Heart right ventricle (tissue), 16 donors: ENCODE results near the gene MORN3. TPM values are rescaled to one million over a fixed set of nuclear protein-coding genes. Genes with fewer than 3 reads are reported as not detected.
A peak's percentile ranks its signal among the peaks of the same experiment; 100 is the strongest.
"Not testable (repeated sequence)": the region's sequence is repeated elsewhere in the genome, so short reads cannot be mapped to it uniquely, and the experiment has no call there.

ENCODE experiments used
- ATAC-seq, 8 donors: fragments of 200-7000 bp; cut with Tn5 transposase; one replicate each; pipeline ENCODE4 v1.9.1; 2020; ENCODE audit warnings: mild to moderate bottlenecking in 8 of 8, moderate library complexity in 8 of 8, moderate number of reproducible peaks in 1 of 8
- DNase-seq, 2 donors: peaks; one replicate each; pipeline ENCODE4 v3.0.0-alpha.2; 2020
- H3K27ac ChIP-seq, 10 donors: fragments of 200-600 bp; sonication (generic) in 2 of 10; one replicate each; pipeline versions ENCODE4 v1.5.0 to v1.8.0; 2020 to 2022; ENCODE audit warnings: mild to moderate bottlenecking in 3 of 10
- H3K27me3 ChIP-seq, 7 donors: fragments of 200-600 bp; one replicate each; pipeline ENCODE4 v1.8.0; 2021 to 2022; ENCODE audit warnings: mild to moderate bottlenecking in 2 of 7
- H3K36me3 ChIP-seq, 9 donors: fragments of 200-600 bp; sonication (generic) in 1 of 9; one replicate each; pipeline versions ENCODE4 v1.5.0 to v1.8.0; 2020 to 2022; ENCODE audit warnings: mild to moderate bottlenecking in 2 of 9
- H3K4me1 ChIP-seq, 9 donors: fragments of 200-600 bp; sonication (generic) in 1 of 9; one replicate each; pipeline versions ENCODE4 v1.5.0 to v1.8.0; 2020 to 2022; ENCODE audit warnings: mild to moderate bottlenecking in 4 of 9
- H3K4me3 ChIP-seq, 10 donors: fragments of 200-600 bp; sonication (generic) in 2 of 10; one replicate each; pipeline versions ENCODE4 v1.5.0 to v1.8.0; 2020 to 2022; ENCODE audit warnings: mild to moderate bottlenecking in 7 of 10, moderate library complexity in 2 of 10
- H3K9me3 ChIP-seq, 11 donors: fragments of 200-600 bp in 10 of 11; sonication (generic) in 2 of 11; one replicate each; pipeline versions ENCODE4 v1.5.0 to v1.8.0; 2013 to 2022; ENCODE audit warnings: mild to moderate bottlenecking in 2 of 11, control low read depth in 1 of 11, moderate library complexity in 1 of 11
- CTCF ChIP-seq, 9 donors: fragments of 200-600 bp; sonication (generic) in 2 of 9; IDR thresholded peaks; one replicate each; pipeline versions ENCODE4 v1.5.0 to v1.8.0; 2021 to 2022; ENCODE audit warnings: antibody characterized with exemption in 9 of 9, mild to moderate bottlenecking in 5 of 9, moderate library complexity in 1 of 9
- WGBS, 2 donors: extraction: QIAGEN DNeasy Blood & Tissue Kit; methylation state at CpG; one replicate each; pipeline ENCODE4 v1.1.7; 2013; ENCODE audit warnings: inconsistent platforms in 1 of 2; 5-methylcytosine and 5-hydroxymethylcytosine counted together
- intact Hi-C, 10 donors: fragments of 100-400 bp; cut with DNase I; formaldehyde crosslinking; loops; one replicate each; pipeline versions ENCODE4 v1.11.1 to v1.14.2; 2022
- polyA plus RNA-seq, 2 donors: library from polyadenylated mRNA; stranded (reverse); fragments of 200-250 nt; gene quantifications; one replicate each; pipeline ENCODE4 v1.2.3, GENCODE V29; 2013
- total RNA-seq, 10 donors: library from RNA; stranded (reverse); fragmentation: NEBNext Ultra II Directional in 3 of 10; extraction: Animal tissue kit (Norgen Biotek cat#: 25700) in 3 of 10; gene quantifications; one replicate each; pipeline versions ENCODE4 v1.2.1 to v1.2.4, GENCODE V29; 2021 to 2023
- donor health status: Arrhythmogenic right ventricular cardiomyopathy.
- donor health status: ischemic (EF 13 %, LVEDD 7.1; RV severe dilation, severe dysfunction).
- donor health status: healthy with polysubstance abuse.
- donor health status: DM: no; HTN: yes; CAD: no.
- donor health status: DM: no; HTN: no; CAD: no.
- donor health status: ischemic (EF 25% LVEDD 6.9; RV normal size, moderate dysfunction).
- donor health status: ischemic (EF 25% LVEDD 5.7; RV mildly dilated, moderate dysfunction).
- donor health status: healthy.
- donor health status: DM: yes; HTN: yes; CAD: no.
- donor health status: Ischemic cardiomyopathy.
- donor health status: ischemic (EF 35%, LVEDD 5.7; RV mildly dilated, moderate dysfunction).
- donor health status: nonischemic (EF 11% LVEDD 7.7; RV severe dilation, severe dysfunction).
- donor health status: DM: yes; HTN: yes; CAD: no.
- donor health status: PGD.
- donor health status: ischemic (EF 29% LVEDD 5.4; RV normal size, mild dysfunction).
- donor health status: nonischemic (EF 23%, LVEDD 6.1; RV moderate dilation, normal function).

MORN3 gene
- total and polyA plus RNA-seq, 12 donors, result 0.15 to 0.28 (median 0.18) TPM; not detected in 5

GRCh38 chr12:121711361-121712189 is 42.1 kb upstream of the MORN3 start:
- ATAC-seq, result peak in 4 of 8 donors; percentile 8 to 36 (median 20)
- no peak for DNase-seq
- intact Hi-C loops, result loop anchor here in 6 of 10 donors (2.0 to 10.0 kb wide), 5 partner anchors 41 to 173 kb away; partner anchors contain the start of gene PSMD9 (in 1 of the 6)
- Histone ChIP-seq H3K27me3 (no peaks in the 10 kb centered on the region), H3K36me3 (no peaks in the 10 kb centered on the region), H3K9me3 (no peaks in the 10 kb centered on the region), H3K4me1 (peaks cover 8 to 27% (median 17%) of the 10 kb centered on the region in 9 donors), H3K4me3 (peak overlapping the region; percentile 71 to 98 (median 94)), H3K27ac (peak overlapping the region; percentile 85 to 96 (median 91))
- WGBS, 2 donors, result 55 to 56% methylated on average over 24 of the region's 24 CpGs
- no peak for TF ChIP-seq CTCF (IDR thresholded peaks at IDR 0.05)

GRCh38 chr12:121709478-121709961 is 40.1 kb upstream of the MORN3 start:
- no peaks in the 10 kb centered on the region for H3K27me3 ChIP-seq
- no peak overlapping the region for H3K27ac ChIP-seq
- no peak for ATAC-seq
- no peaks in the 10 kb centered on the region for H3K36me3 ChIP-seq
- no peak for DNase-seq
- 82 to 84% methylated on average over 5 of the region's 5 CpGs for WGBS, 2 donors
- H3K4me3 ChIP-seq, result no peak overlapping the region
- H3K9me3 ChIP-seq, result peaks cover 0 to 9% (median 0%) of the 10 kb centered on the region in 11 donors
- TF ChIP-seq CTCF (IDR thresholded peaks at IDR 0.05), result peak in 1 of 9 donors; percentile 5
- H3K4me1 ChIP-seq, result peaks cover 8 to 27% (median 17%) of the 10 kb centered on the region in 9 donors
- intact Hi-C loops, result loop anchor here in 1 of 10 donors (10.0 kb wide), 1 partner anchor 175 kb away; the partner anchor contains the start of gene PSMD9

GRCh38 chr12:121709064-121709424 is 39.6 kb upstream of the MORN3 start:
- H3K27me3 ChIP-seq, H3K4me3 ChIP-seq, H3K9me3 ChIP-seq, H3K36me3 ChIP-seq, ATAC-seq, H3K27ac ChIP-seq, DNase-seq: not testable (repeated sequence)
- peaks cover 8 to 26% (median 17%) of the 10 kb centered on the region in 9 donors for H3K4me1 ChIP-seq
- 80 to 90% methylated on average over 8 of the region's 8 CpGs for WGBS, 2 donors
- intact Hi-C loops, result loop anchor here in 1 of 10 donors (10.0 kb wide), 1 partner anchor 176 kb away; the partner anchor contains the start of gene PSMD9

GRCh38 chr12:121708313-121709063 is 39.0 kb upstream of the MORN3 start:
- Histone ChIP-seq H3K9me3 (peaks cover 0 to 9% (median 0%) of the 10 kb centered on the region in 11 donors), H3K27me3 (no peaks in the 10 kb centered on the region), H3K4me1 (peaks cover 3 to 20% (median 14%) of the 10 kb centered on the region in 9 donors), H3K36me3 (no peaks in the 10 kb centered on the region), H3K27ac (no peak overlapping the region), H3K4me3 (no peak overlapping the region)
- intact Hi-C loops, result loop anchor here in 1 of 10 donors (10.0 kb wide), 1 partner anchor 176 kb away; the partner anchor contains the start of gene PSMD9
- WGBS, 2 donors, result 79% methylated on average over 7 of the region's 7 CpGs
- TF ChIP-seq CTCF (IDR thresholded peaks at IDR 0.05), result no peak
- no peak for ATAC-seq
- DNase-seq, result no peak
